A172 (cell line): ENCODE results near the gene MMP7. TPM values are rescaled to one million over a fixed set of nuclear protein-coding genes. Genes with fewer than 3 reads are reported as not detected.

Experiments
- DNase-seq: peaks from one replicate; pipeline ENCODE4 v3.0.0-alpha.2; 2015; ENCODE audit warnings: low spot score
- total RNA-seq: library from RNA; depleted of rRNA; stranded (reverse); fragments of >200 nt; shearing (Covaris generic); gene quantifications from 2 replicates; pipeline ENCODE4 v1.2.3, GENCODE V29; 2014; rRNA removed

Gene MMP7
- 0.28 TPM in 1 of 2 replicates, not detected in the other for total RNA-seq

GRCh38 chr11:102530558-102530957, at the start of gene MMP7:
TSS of gene MMP7 (minus strand) at chr11:102530747. CDS start at chr11:102530700, 47 bp downstream.
- DNase-seq: no peak

- no peak for DNase-seq
Observed at GRCh38 chr11:102577723-102578122, 47.2 kb upstream of the MMP7 start.

- no peak for DNase-seq
Observed at GRCh38 chr11:102577182-102577581, 46.6 kb upstream of the MMP7 start.

- no peak for DNase-seq
Observed at GRCh38 chr11:102576350-102576749, 45.8 kb upstream of the MMP7 start.

GRCh38 chr11:102575012-102575411, 44.5 kb upstream of the MMP7 start:
- DNase-seq: no peak

- no peak for DNase-seq
Observed at GRCh38 chr11:102573851-102574250, 43.3 kb upstream of the MMP7 start.

- no peak for DNase-seq
Observed at GRCh38 chr11:102572554-102573220, 42.1 kb upstream of the MMP7 start.

GRCh38 chr11:102568851-102569250, 38.3 kb upstream of the MMP7 start:
- DNase-seq: no peak

GRCh38 chr11:102566112-102566511, 35.6 kb upstream of the MMP7 start:
- DNase-seq: no peak

- DNase-seq: peak; percentile 76
Observed at GRCh38 chr11:102564110-102564509, 33.6 kb upstream of the MMP7 start.

GRCh38 chr11:102561636-102562035, 31.1 kb upstream of the MMP7 start:
- no peak for DNase-seq

GRCh38 chr11:102560555-102561011, 30.0 kb upstream of the MMP7 start:
- DNase-seq: peak; percentile 19

GRCh38 chr11:102559839-102560238, 29.3 kb upstream of the MMP7 start:
- no peak for DNase-seq

- no peak for DNase-seq
Observed at GRCh38 chr11:102555091-102555490, 24.5 kb upstream of the MMP7 start.

GRCh38 chr11:102553835-102554282, 23.3 kb upstream of the MMP7 start:
- DNase-seq: no peak

- DNase-seq: peak; percentile 85
Observed at GRCh38 chr11:102552447-102553194, 22.1 kb upstream of the MMP7 start.

- DNase-seq: no peak
Observed at GRCh38 chr11:102552020-102552419, 21.5 kb upstream of the MMP7 start.

GRCh38 chr11:102551169-102551781, 20.7 kb upstream of the MMP7 start:
- DNase-seq: no peak

- DNase-seq: no peak
Observed at GRCh38 chr11:102546923-102547471, 16.4 kb upstream of the MMP7 start.

- peak; percentile 4 for DNase-seq
Observed at GRCh38 chr11:102546427-102546826, 15.9 kb upstream of the MMP7 start.

GRCh38 chr11:102545701-102546100, 15.2 kb upstream of the MMP7 start:
- DNase-seq: no peak

- DNase-seq: no peak
Observed at GRCh38 chr11:102544594-102544993, 14.0 kb upstream of the MMP7 start.
